ENCODE results near the gene NEK8. TPM values are rescaled to one million over a fixed set of nuclear protein-coding genes. Genes with fewer than 3 reads are reported as not detected.

The NEK8 gene
- polyA plus RNA-seq, 3 donors, result 2.7 to 9.6 (median 3.1) TPM

DNA sequence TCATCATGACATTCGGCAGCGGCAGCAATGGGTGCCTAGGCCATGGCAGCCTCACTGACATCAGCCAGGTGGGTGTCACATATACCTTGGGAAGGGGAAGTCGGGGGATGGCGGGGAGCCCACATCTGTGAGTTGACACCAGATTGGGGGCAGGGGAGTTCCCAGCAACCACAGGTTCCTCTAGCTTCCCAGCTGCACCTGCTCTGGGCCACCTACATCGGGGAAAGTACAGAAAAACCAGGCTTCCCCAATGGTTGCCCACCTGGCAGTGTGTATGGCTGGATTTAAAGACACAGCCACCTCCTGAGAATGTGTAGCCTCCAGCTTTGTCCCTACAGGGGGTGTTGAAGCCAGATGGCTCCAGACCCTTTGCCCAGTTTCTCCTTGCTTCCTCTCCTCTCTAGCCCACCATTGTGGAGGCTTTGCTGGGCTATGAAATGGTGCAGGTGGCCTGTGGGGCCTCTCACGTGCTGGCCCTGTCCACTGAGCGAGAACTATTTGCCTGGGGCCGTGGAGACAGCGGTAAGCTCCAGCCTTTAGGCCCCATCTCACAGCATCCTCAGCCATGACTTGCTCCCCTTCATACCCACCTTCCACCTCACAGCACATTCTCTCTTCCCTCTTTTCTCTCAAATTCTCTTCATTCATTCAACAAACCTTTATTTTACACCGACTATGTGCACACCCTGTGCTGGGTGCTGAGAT is 10.2 kb downstream of the NEK8 start:
- Mint-ChIP-seq H3K4me3 (no peak overlapping the region), H3K36me3 (peaks cover 14 to 16% of the 10 kb centered on the region in 2 donors), H3K27me3 (ENCODE audit: low read depth in 3 of 3) (peaks cover 6 to 21% (median 8%) of the 10 kb centered on the region in 3 donors), H3K27ac (peak overlapping the region in 1 of 7 donors; percentile 27), H3K4me1 (peaks cover 22% of the 10 kb centered on the region), H3K9me3 (peaks cover 0 to 3% (median 0%) of the 10 kb centered on the region in 7 donors)
- Histone ChIP-seq H3K27ac (ENCODE audit: low read depth in 1 of 2, low read length in 2 of 2) (no peak overlapping the region), H3K4me2 (replicated peaks; ENCODE audit: extremely low read depth, low read length, poor library complexity, severe bottlenecking) (no peak overlapping the region), H4K20me1 (ENCODE audit: insufficient read depth, low read length) (no peaks in the 10 kb centered on the region), H3K4me1 (ENCODE audit: control insufficient read depth in 1 of 2, insufficient read depth in 2 of 2, low read length in 2 of 2) (peaks cover 31 to 33% of the 10 kb centered on the region in 2 donors), H3K27me3 (ENCODE audit: control insufficient read depth in 2 of 2, insufficient read depth in 2 of 2, low read length in 2 of 2) (no peaks in the 10 kb centered on the region), H2AFZ (ENCODE audit: insufficient read depth, low read depth, low read length, poor library complexity, severe bottlenecking) (no peak overlapping the region), H3K9me3 (replicated peaks in 1 of 2; ENCODE audit: control insufficient read depth in 1 of 2, insufficient read depth in 1 of 2, low read length in 2 of 2) (no peaks in the 10 kb centered on the region), H3K79me2 (ENCODE audit: insufficient read depth, low read length) (no peaks in the 10 kb centered on the region), H3K9ac (ENCODE audit: insufficient read depth, low read length, poor library complexity, severe bottlenecking) (no peak overlapping the region), H3K36me3 (replicated peaks in 1 of 2; ENCODE audit: control insufficient read depth in 1 of 2, insufficient read depth in 2 of 2, low read length in 2 of 2) (no peaks in the 10 kb centered on the region), H3K4me3 (replicated peaks in 1 of 3; ENCODE audit: low read depth in 2 of 3, low read length in 3 of 3) (no peak overlapping the region)
- intact Hi-C loops (cut with micrococcal nuclease), result no loop called here
- TF ChIP-seq, protein P1, sequence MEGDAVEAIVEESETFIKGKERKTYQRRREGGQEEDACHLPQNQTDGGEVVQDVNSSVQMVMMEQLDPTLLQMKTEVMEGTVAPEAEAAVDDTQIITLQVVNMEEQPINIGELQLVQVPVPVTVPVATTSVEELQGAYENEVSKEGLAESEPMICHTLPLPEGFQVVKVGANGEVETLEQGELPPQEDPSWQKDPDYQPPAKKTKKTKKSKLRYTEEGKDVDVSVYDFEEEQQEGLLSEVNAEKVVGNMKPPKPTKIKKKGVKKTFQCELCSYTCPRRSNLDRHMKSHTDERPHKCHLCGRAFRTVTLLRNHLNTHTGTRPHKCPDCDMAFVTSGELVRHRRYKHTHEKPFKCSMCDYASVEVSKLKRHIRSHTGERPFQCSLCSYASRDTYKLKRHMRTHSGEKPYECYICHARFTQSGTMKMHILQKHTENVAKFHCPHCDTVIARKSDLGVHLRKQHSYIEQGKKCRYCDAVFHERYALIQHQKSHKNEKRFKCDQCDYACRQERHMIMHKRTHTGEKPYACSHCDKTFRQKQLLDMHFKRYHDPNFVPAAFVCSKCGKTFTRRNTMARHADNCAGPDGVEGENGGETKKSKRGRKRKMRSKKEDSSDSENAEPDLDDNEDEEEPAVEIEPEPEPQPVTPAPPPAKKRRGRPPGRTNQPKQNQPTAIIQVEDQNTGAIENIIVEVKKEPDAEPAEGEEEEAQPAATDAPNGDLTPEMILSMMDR (IDR thresholded peaks at IDR 0.05), result no peak
- no peak for DNase-seq
- 76% methylated on average over 6 of the region's 10 CpGs for WGBS (ENCODE audit: insufficient coverage)

DNA sequence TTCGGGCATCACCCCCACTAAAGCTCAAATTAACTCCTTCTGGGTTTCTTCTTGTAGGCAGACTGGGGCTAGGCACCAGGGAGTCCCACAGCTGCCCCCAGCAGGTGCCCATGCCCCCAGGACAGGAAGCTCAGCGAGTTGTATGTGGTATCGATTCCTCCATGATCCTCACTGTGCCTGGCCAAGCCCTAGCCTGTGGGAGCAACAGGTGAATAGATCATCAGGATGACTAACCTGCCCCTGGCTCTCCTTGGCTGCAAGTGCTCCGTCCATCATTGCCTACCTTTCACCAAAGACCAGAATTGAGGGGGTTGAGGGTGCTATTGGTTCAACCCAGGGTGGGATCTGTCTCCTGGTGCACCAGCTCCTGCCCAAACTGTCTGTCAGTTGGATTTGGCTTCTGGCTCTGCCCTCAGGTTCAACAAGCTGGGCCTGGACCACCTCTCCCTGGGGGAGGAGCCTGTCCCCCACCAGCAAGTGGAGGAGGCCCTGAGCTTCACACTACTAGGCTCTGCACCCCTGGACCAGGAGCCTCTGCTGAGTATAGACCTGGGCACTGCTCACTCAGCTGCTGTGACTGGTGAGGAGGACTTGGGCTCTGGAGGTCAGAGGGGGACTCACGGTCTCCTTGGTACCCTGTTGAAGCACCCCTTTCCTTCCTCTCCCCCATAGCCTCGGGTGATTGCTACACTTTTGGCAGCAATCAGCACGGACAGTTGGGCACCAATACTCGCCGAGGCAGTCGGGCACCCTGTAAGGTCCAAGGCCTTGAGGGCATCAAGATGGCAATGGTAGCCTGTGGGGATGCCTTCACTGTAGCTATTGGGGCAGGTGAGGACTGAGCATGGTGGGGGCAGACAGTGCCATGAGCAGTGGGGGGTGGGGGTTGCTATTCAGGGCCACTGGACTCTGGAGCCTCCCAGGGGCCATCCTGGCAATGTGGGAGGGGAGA is 12.1 kb downstream of the NEK8 start:
- H3K9me3 Mint-ChIP-seq, result peaks cover 0 to 8% (median 0%) of the 10 kb centered on the region in 7 donors
- H3K27ac Mint-ChIP-seq, result peak overlapping the region in 2 of 7 donors; percentile 21 to 77
- no peaks in the 10 kb centered on the region for H3K36me3 ChIP-seq (replicated peaks in 1 of 2; ENCODE audit: control insufficient read depth in 1 of 2, insufficient read depth in 2 of 2, low read length in 2 of 2)
- H3K79me2 ChIP-seq (ENCODE audit: insufficient read depth, low read length), result no peaks in the 10 kb centered on the region
- peaks cover 49% of the 10 kb centered on the region in 2 donors for H3K4me1 ChIP-seq (ENCODE audit: control insufficient read depth in 1 of 2, insufficient read depth in 2 of 2, low read length in 2 of 2)
- TF ChIP-seq, protein P1 (IDR thresholded peaks at IDR 0.05), result no peak
- intact Hi-C loops (cut with micrococcal nuclease), result loop anchor here (1.0 to 10.0 kb wide), 2 partner anchors 10 to 214 kb away; partner anchors contain the start of gene PHF12 (in 1 of the 2)
- peaks cover 31% of the 10 kb centered on the region for H3K4me1 Mint-ChIP-seq
- H3K27ac ChIP-seq (ENCODE audit: low read depth in 1 of 2, low read length in 2 of 2), result no peak overlapping the region
- H3K9me3 ChIP-seq (replicated peaks in 1 of 2; ENCODE audit: control insufficient read depth in 1 of 2, insufficient read depth in 1 of 2, low read length in 2 of 2), result no peaks in the 10 kb centered on the region
- no peak overlapping the region for H2AFZ ChIP-seq (ENCODE audit: insufficient read depth, low read depth, low read length, poor library complexity, severe bottlenecking)
- 60% methylated on average over 2 of the region's 10 CpGs for WGBS (ENCODE audit: insufficient coverage)
- H3K27me3 ChIP-seq (ENCODE audit: control insufficient read depth in 2 of 2, insufficient read depth in 2 of 2, low read length in 2 of 2), result peaks cover 4 to 15% of the 10 kb centered on the region in 2 donors
- H3K4me3 ChIP-seq (replicated peaks in 1 of 3; ENCODE audit: low read depth in 2 of 3, low read length in 3 of 3), result peak overlapping the region in 1 of 3 experiments; percentile 30
- H4K20me1 ChIP-seq (ENCODE audit: insufficient read depth, low read length), result peaks cover 7% of the 10 kb centered on the region
- H3K36me3 Mint-ChIP-seq, result peaks cover 10 to 12% of the 10 kb centered on the region in 2 donors
- DNase-seq, result no peak
- H3K4me2 ChIP-seq (replicated peaks; ENCODE audit: extremely low read depth, low read length, poor library complexity, severe bottlenecking), result peak overlapping the region; percentile 38
- peak overlapping the region in 1 of 2 donors; percentile 46 for H3K4me3 Mint-ChIP-seq
- H3K27me3 Mint-ChIP-seq (ENCODE audit: low read depth in 3 of 3), result peaks cover 12 to 30% (median 22%) of the 10 kb centered on the region in 3 donors
- no peak overlapping the region for H3K9ac ChIP-seq (ENCODE audit: insufficient read depth, low read length, poor library complexity, severe bottlenecking)
